ENCODE measurements around the gene ATP5MG.
"Not testable (repeated sequence)": the region's sequence is repeated elsewhere in the genome, so short reads cannot be mapped to it uniquely, and the experiment has no call there.

The ATP5MG gene

DNA sequence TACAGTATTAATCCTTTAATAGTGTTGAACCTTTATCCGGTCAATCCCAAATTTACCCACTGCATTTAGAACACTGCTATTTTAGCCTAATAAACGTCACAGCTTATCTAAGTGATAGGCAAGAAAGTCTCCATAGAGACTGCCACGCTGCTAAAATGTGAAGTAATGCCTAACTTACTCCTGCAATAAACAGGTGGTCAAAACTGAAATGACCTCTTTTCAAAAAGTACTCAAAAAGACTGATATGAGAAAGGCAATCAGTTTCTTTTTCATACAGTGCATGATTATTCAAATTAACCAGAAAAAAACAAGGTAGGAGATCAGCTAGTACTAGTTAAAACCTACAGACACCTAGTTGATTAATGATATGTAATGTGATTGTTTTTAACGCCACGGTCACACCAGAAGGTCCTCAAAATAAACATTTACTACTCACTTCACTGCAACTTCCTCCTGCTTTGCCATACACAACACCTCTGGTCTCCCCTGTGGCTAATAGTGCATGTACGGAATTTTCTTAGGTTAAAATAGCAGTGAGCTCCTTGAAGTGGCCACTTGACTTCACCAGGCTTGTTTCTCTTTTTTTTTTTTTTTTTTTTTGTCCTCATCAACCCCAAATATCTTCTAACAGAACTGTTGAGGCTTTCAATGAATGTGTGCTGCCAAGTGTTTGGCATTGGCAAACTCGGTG lies 8.8 kb downstream of the ATP5MG start:
- no peak for DNase-seq

- no peak for DNase-seq
Measured at GRCh38 chr11:118411530-118411929, 10.1 kb downstream of the ATP5MG start.

- no peak for DNase-seq
Measured at GRCh38 chr11:118412921-118413320, 11.5 kb downstream of the ATP5MG start.

- no peak for DNase-seq
Measured at GRCh38 chr11:118415062-118415738, 13.8 kb downstream of the ATP5MG start.

GRCh38 chr11:118415739-118416068 lies 14.3 kb downstream of the ATP5MG start:
- DNase-seq = peak; percentile 46

GRCh38 chr11:118416900-118417299 lies 15.5 kb downstream of the ATP5MG start:
- not testable (repeated sequence) for DNase-seq

- DNase-seq = no peak
Measured at GRCh38 chr11:118417801-118418200, 16.4 kb downstream of the ATP5MG start.

- no peak for DNase-seq
Measured at GRCh38 chr11:118418766-118419165, 17.4 kb downstream of the ATP5MG start.

DNA sequence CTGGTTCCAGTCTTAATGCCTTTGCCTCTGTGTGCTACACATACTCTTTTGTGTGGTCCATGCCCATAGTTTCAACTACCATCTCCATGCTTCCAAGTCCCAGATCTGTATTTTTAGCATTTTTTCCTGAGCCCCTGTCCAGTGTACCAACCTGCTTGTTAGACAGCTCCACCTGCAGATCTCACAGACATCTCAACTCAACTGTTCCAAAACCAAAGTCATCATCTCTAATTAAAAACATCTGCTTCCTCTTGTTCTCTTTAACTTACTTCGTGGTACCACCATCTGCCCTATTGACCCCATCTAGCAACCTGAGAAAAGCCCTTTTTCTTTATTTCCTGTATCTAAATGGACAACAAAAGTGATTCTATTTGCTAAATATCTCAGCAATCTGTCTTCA lies 26.3 kb downstream of the ATP5MG start:
- no peak for DNase-seq

- no peak for DNase-seq
Measured at GRCh38 chr11:118430956-118431355, 29.6 kb downstream of the ATP5MG start.

DNA sequence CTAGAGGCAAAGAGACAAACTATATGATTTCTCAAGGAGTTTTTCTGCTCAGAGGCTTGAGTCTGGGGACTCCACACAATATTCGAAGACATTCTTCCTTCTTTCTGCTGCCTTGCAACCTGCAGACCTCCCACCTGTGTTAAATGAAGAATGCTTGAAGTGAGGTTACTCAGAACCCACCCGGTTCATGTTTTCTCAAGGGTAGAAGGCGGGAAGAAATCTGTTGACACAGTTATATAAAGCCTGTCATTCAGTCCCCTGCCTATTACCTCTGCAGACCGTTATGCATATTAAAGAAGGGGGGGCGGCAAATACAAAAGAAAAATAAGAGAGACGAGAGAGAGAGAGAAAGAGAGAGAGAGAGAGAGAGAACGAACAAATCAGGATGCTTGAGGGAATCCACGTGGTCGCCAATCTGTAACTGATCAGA lies 32.7 kb downstream of the ATP5MG start:
- no peak for DNase-seq

DNA sequence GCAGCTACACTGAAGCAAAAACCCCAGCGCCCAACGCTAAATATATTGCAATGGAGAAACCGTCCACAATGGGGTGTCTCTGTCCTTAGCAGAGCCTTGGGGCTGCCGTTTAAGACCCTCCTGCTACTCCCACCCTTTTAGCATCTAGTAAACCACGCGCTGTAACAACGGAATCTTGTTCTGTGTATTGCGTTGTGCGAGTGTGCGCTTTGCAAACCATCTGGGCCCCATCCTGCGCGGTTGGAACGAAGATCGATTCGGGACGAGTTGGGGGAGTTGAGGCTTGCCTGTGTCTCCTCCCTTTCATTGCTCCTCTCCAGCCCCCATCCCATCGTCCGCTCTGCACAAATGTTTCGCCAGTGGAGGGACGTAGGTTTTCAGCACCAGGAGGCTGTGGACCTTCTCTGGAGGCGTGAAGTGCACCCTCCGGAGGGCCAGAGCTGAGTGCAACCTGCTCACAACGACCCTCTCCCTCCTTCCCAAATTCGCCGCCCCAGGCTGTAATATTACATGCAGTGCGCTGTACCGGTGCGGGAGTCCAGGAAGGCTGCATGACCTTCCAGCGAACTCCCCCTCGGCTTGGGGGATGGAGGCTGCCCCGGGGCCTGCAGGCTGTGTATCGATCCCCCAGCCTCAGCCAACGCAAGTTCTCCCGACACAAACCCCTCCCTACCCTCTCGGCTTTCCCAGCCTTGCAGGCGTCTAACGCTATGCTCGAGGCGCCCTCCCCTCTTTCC lies 33.3 kb downstream of the ATP5MG start:
- no peak for DNase-seq

DNA sequence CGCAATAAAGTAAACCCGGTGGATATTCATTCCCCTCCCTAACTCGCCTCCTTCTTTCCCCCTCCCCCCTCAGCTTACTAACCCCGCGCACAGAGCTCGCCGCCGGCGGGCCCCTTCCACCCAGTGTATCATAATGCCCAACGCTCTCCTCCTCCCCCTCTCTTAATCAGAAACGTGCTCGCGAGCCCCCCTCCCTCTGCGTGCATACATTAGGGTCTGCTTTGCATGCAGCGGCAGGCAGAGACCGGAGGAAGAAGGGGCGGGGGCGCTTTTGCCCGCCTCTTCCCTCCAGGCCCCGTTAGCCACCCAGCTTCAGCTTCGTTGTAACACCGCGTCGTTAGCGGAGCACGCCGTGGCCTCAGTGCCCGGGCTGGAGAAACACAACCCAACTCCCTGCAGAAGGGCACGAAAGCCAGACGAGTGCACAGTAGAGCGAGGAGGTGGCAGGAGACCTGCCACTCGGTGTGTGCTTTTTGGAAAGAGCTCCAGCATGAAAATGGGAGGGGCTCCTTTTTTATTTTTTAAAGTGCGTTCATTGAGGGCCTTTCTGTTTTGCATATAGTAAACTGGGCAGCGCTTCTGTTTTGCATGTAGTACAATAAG lies 34.0 kb downstream of the ATP5MG start:
- DNase-seq = peak; percentile 85

- DNase-seq = peak; percentile 98
Measured at GRCh38 chr11:118435893-118436624, 34.7 kb downstream of the ATP5MG start, which contains the start of gene KMT2A. Gene KMT2A, plus strand, starts transcription at chr11:118436492. Its CDS starts 21 bp downstream, at chr11:118436513.

DNA sequence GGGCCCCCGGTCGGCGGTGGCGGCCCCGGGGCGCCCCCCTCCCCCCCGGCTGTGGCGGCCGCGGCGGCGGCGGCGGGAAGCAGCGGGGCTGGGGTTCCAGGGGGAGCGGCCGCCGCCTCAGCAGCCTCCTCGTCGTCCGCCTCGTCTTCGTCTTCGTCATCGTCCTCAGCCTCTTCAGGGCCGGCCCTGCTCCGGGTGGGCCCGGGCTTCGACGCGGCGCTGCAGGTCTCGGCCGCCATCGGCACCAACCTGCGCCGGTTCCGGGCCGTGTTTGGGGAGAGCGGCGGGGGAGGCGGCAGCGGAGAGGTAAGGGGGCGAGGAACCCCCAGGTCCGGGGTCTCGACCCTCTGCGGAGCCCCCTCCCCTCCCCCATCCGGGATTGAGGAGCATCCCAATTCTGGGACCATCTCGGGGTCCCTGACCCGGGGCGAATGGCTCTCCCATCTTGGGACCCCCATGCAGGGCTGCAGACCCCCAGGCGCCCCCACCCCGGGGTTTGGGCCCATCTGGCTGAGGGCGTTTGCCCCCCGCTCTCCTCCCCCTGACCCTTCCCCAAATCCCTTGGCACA lies 35.3 kb downstream of the ATP5MG start:
- DNase-seq = no peak

- no peak for DNase-seq
Measured at GRCh38 chr11:118437208-118438125, 36.1 kb downstream of the ATP5MG start.

DNA sequence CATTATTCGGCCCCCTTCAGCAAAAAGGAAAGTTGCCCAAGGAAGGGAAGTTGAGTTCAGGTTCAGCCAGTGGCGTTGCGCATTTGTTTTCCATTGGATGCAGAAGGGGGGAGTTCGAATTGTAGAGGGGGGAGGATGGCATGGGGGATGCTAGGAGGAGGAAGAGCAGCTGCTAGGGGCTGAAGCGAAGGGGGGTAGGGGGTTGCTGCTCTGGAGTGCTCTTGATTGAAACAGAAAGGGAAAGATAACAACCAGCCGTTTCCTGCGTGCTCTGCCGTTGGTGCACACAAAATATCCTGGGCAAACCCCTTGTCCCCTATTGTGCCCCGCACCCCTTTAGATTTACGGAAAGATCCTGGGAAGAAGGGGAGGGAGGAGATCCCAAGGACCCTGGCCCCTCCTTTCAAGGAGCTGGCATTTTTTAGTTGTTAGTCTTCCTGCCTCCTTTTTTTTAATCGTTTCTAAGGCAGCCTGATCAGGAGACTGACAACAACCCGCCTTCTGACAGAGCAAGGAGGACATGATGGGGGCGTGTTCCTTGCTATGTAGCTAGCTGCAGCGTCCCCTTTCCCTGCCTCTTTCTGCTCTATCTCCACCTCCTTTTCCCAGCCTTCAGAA lies 37.0 kb downstream of the ATP5MG start:
- DNase-seq = peak; percentile 53

GRCh38 chr11:118439646-118440045 lies 38.2 kb downstream of the ATP5MG start:
- DNase-seq = no peak

GRCh38 chr11:118441770-118442275 lies 40.4 kb downstream of the ATP5MG start:
- DNase-seq = no peak

DNA sequence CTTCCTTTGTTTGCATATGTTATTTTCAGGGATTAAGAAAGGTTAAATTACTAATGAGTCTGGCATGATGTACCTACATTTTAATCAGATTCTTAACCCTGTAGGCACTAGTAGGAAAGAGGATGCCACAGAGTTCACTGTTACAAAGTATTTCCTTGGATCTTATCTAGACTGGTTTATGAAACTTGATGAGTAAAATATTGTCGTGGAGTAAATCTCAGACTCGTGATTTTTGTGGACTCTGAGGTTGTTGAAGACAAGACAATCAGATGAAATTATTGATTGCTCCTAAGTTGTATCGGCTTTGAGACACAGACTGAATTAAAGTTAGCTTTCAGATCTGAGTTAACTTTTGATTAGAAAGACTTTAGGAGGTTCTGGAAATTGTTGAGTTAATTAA lies 40.9 kb downstream of the ATP5MG start:
- DNase-seq = no peak

Measured in GDM1 (cell line).